Neural cell (in vitro differentiated cells): Measurements from ENCODE around the gene POU2F2.

Experiments
- CTCF ChIP-seq: fragments of 450-650 bp; IDR thresholded peaks from 2 replicates; pipeline ENCODE4 v1.5.1; 2014; ENCODE audit warnings: antibody characterized with exemption, mild to moderate bottlenecking, moderate library complexity; ENCODE audit not compliant: poor library complexity, severe bottlenecking
- EP300 ChIP-seq: fragments of 450-650 bp; conservative IDR thresholded peaks from 2 replicates; pipeline ENCODE4 v1.6.1; 2014; ENCODE audit warnings: antibody characterized with exemption, mild to moderate bottlenecking, moderate library complexity; ENCODE audit not compliant: poor library complexity, severe bottlenecking
- EZH2 ChIP-seq: fragments of 200-600, 300-800 bp; shearing (Covaris generic), sonication (generic); IDR thresholded peaks from 2 replicates; pipeline ENCODE4 v1.6.1; 2014; ENCODE audit warnings: antibody characterized with exemption, low read length, borderline replicate concordance, mild to moderate bottlenecking; ENCODE audit not compliant: insufficient read depth, poor library complexity, severe bottlenecking
- MXI1 ChIP-seq: fragments of 450-650 bp; conservative IDR thresholded peaks from 2 replicates; pipeline ENCODE4 v1.6.1; 2014; ENCODE audit warnings: antibody characterized with exemption, mild to moderate bottlenecking; ENCODE audit not compliant: poor library complexity, severe bottlenecking
- POLR2AphosphoS5 ChIP-seq: IDR thresholded peaks from 2 replicates; pipeline ENCODE4 v1.6.1; 2012
- REST ChIP-seq: IDR thresholded peaks from 2 replicates; pipeline ENCODE4 v1.6.1; 2012; ENCODE audit warnings: borderline replicate concordance
- SMC3 ChIP-seq: fragments of 450-650 bp; conservative IDR thresholded peaks from 2 replicates; pipeline ENCODE4 v1.6.1; 2014; ENCODE audit warnings: antibody characterized with exemption, mild to moderate bottlenecking, moderate library complexity; ENCODE audit not compliant: poor library complexity

GRCh38 chr19:42125536-42125935 is 6.7 kb downstream of the POU2F2 start:
- TF ChIP-seq CTCF, result no peak
- no peak for TF ChIP-seq EZH2
- TF ChIP-seq POLR2AphosphoS5, result no peak
- TF ChIP-seq EP300, result no peak
- TF ChIP-seq REST, result no peak
- TF ChIP-seq SMC3, result no peak
- no peak for TF ChIP-seq MXI1
